Mesendoderm (in vitro differentiated cells): ENCODE measurements around the gene SEC24C.
"Not testable (repeated sequence)": the region's sequence is repeated elsewhere in the genome, so short reads cannot be mapped to it uniquely, and the experiment has no call there.

Experiments
- DNase-seq: peaks from one replicate; pipeline ENCODE4 v3.0.0; 2013
- H2AK5ac ChIP-seq: 2 replicates; pipeline ENCODE4 v1.6.1; 2013; ENCODE audit warnings: low read length, inconsistent platforms
- H2BK120ac ChIP-seq: 2 replicates; pipeline ENCODE4 v1.6.1; 2013; ENCODE audit warnings: low read depth, mild to moderate bottlenecking, low read length, moderate library complexity, mixed read lengths
- H2BK15ac ChIP-seq: replicated peaks from 2 replicates; pipeline ENCODE4 v1.6.1; 2013; ENCODE audit warnings: low read depth, mild to moderate bottlenecking, moderate library complexity
- H2BK5ac ChIP-seq: 2 replicates; pipeline ENCODE4 v1.6.1; 2013; ENCODE audit warnings: low read length, inconsistent platforms
- H3K18ac ChIP-seq: 2 replicates; pipeline ENCODE4 v1.6.1; 2013; ENCODE audit warnings: mild to moderate bottlenecking, low read length, mixed read lengths
- H3K23ac ChIP-seq: one replicate; pipeline ENCODE4 v1.6.1; 2013; ENCODE audit warnings: low read length
- H3K27ac ChIP-seq: 2 replicates; pipeline ENCODE4 v1.5.1; 2013; ENCODE audit warnings: low read depth, mild to moderate bottlenecking, inconsistent platforms, low read length, moderate library complexity
- H3K27me3 ChIP-seq: 2 replicates; pipeline ENCODE4 v1.6.1; 2013; ENCODE audit warnings: low read length, control low read depth, mild to moderate bottlenecking, inconsistent platforms; ENCODE audit not compliant: insufficient read depth, poor library complexity
- H3K36me3 ChIP-seq: 2 replicates; pipeline ENCODE4 v1.6.1; 2013; ENCODE audit warnings: low read length, inconsistent platforms; ENCODE audit not compliant: control insufficient read depth, insufficient read depth
- H3K4ac ChIP-seq: one replicate; pipeline ENCODE4 v1.6.1; 2013; ENCODE audit warnings: low read depth, mild to moderate bottlenecking, low read length, moderate library complexity
- H3K4me1 ChIP-seq: 2 replicates; pipeline ENCODE4 v1.6.1; 2013; ENCODE audit warnings: low read depth, low read length, inconsistent platforms; ENCODE audit not compliant: control insufficient read depth
- H3K4me2 ChIP-seq: 2 replicates; pipeline ENCODE4 v1.6.1; 2013; ENCODE audit warnings: low read length
- H3K4me3 ChIP-seq: 2 replicates; pipeline ENCODE4 v1.5.1; 2013; ENCODE audit warnings: mild to moderate bottlenecking, low read length
- H3K56ac ChIP-seq: one replicate; pipeline ENCODE4 v1.6.1; 2013; ENCODE audit warnings: low read length
- H3K79me1 ChIP-seq: 2 replicates; pipeline ENCODE4 v1.6.1; 2013; ENCODE audit warnings: low read length, inconsistent platforms
- H3K79me2 ChIP-seq: 2 replicates; pipeline ENCODE4 v1.6.1; 2013; ENCODE audit warnings: mild to moderate bottlenecking, low read length; ENCODE audit not compliant: control insufficient read depth, insufficient read depth
- H3K9ac ChIP-seq: 2 replicates; pipeline ENCODE4 v1.6.1; 2013; ENCODE audit warnings: low read length, inconsistent platforms
- H4K5ac ChIP-seq: one replicate; pipeline ENCODE4 v1.6.1; 2013; ENCODE audit warnings: low read length
- H4K8ac ChIP-seq: one replicate; pipeline ENCODE4 v1.6.1; 2013; ENCODE audit warnings: low read depth, mild to moderate bottlenecking, control low read depth, low read length, moderate library complexity
- WGBS: extraction: QIAGEN DNeasy Blood & Tissue Kit; methylation state at CpG from one replicate; pipeline ENCODE4 v1.1.7; 2013; ENCODE audit warnings: low lambda C conversion rate, missing lambda C conversion rate; ENCODE audit not compliant: insufficient coverage; ENCODE audit errors: extremely low coverage; 5-methylcytosine and 5-hydroxymethylcytosine counted together

SEC24C gene

GRCh38 chr10:73714483-73714882, 29.7 kb upstream of the SEC24C start:
- H3K36me3 ChIP-seq, H3K79me2 ChIP-seq, H3K27ac ChIP-seq, H3K4ac ChIP-seq, H2BK120ac ChIP-seq, H3K23ac ChIP-seq, H3K18ac ChIP-seq, H3K27me3 ChIP-seq, H2AK5ac ChIP-seq, H3K56ac ChIP-seq, DNase-seq, H2BK5ac ChIP-seq, H3K4me3 ChIP-seq, H3K9ac ChIP-seq, H4K5ac ChIP-seq, H4K8ac ChIP-seq, H3K4me2 ChIP-seq, H3K4me1 ChIP-seq, H2BK15ac ChIP-seq, H3K79me1 ChIP-seq: not testable (repeated sequence)
- no CpG with 5 or more reads among the region's 3 CpGs for WGBS

GRCh38 chr10:73715179-73716156, 28.7 kb upstream of the SEC24C start:
- not testable (repeated sequence) for DNase-seq, H2BK15ac ChIP-seq, H3K27me3 ChIP-seq, H3K9ac ChIP-seq, H3K18ac ChIP-seq, H2BK5ac ChIP-seq, H2AK5ac ChIP-seq, H3K36me3 ChIP-seq, H4K8ac ChIP-seq, H3K27ac ChIP-seq, H3K4me3 ChIP-seq, H3K4me2 ChIP-seq, H3K56ac ChIP-seq, H3K4ac ChIP-seq, H4K5ac ChIP-seq, H3K79me2 ChIP-seq, H3K23ac ChIP-seq, H3K79me1 ChIP-seq, H2BK120ac ChIP-seq, H3K4me1 ChIP-seq
- WGBS = no CpG with 5 or more reads among the region's 17 CpGs

DNA sequence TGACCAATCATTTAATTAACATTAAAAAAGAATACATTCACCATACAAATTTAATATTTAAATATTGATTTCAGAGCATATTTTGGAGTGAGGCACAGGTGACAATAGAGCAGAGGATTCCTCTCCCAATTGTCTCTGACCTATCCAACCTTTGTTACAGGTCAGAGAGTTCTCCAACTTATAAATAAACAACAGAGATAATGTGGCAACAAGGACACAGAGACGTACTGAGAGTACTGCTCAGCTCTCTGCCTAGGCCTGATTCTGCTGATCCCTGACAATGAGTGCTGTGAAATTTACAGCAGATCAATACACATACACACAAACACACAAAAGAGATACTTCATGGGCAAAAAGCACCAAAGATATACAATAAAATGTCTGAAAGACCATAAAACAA, 27.9 kb upstream of the SEC24C start:
- H3K79me1 ChIP-seq = no peaks in the 10 kb centered on the region
- no peak overlapping the region for H2BK15ac ChIP-seq
- no peak overlapping the region for H3K27ac ChIP-seq
- H3K56ac ChIP-seq = no peak overlapping the region
- H2BK5ac ChIP-seq = no peak overlapping the region
- H3K4me1 ChIP-seq = no peaks in the 10 kb centered on the region
- no peak overlapping the region for H3K18ac ChIP-seq
- H4K5ac ChIP-seq = no peak overlapping the region
- H3K27me3 ChIP-seq = no peaks in the 10 kb centered on the region
- H2BK120ac ChIP-seq = no peak overlapping the region
- WGBS = no CpG with 5 or more reads among the region's 1 CpG
- no peak overlapping the region for H3K9ac ChIP-seq
- H3K4me3 ChIP-seq = no peak overlapping the region
- peaks cover 7% of the 10 kb centered on the region for H3K36me3 ChIP-seq
- no peaks in the 10 kb centered on the region for H3K79me2 ChIP-seq
- no peak overlapping the region for H3K23ac ChIP-seq
- H2AK5ac ChIP-seq = no peak overlapping the region
- no peak overlapping the region for H3K4me2 ChIP-seq
- no peak for DNase-seq
- H4K8ac ChIP-seq = no peak overlapping the region
- H3K4ac ChIP-seq = no peak overlapping the region

DNA sequence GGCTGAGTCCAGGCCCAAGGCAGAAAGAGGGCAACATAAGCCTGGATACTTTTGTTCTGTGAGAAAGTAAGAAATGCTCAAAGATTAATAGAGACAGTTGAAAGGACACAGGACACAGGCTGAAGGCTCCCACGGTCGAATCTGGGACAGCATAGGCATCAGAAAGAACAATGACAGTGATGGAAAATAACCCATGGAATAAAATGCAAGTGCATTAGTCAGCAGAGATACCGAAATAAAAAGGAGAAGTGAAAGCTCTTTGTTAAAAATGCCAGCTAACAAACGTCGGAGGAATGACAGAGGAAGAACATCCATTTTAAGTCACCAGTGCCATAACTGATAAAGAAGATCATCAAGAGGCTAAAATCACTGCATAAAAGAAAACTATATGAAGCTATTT, 26.6 kb upstream of the SEC24C start:
- Histone ChIP-seq H3K27me3 (no peaks in the 10 kb centered on the region), H3K4me3 (no peak overlapping the region), H3K4me1 (no peaks in the 10 kb centered on the region), H3K18ac (no peak overlapping the region), H2BK120ac (no peak overlapping the region), H3K27ac (no peak overlapping the region), H4K5ac (no peak overlapping the region), H3K56ac (no peak overlapping the region), H3K23ac (no peak overlapping the region), H4K8ac (no peak overlapping the region), H2BK5ac (no peak overlapping the region), H3K36me3 (peaks cover 7% of the 10 kb centered on the region), H3K9ac (no peak overlapping the region), H3K4ac (no peak overlapping the region), H3K79me1 (no peaks in the 10 kb centered on the region), H3K79me2 (no peaks in the 10 kb centered on the region), H2AK5ac (no peak overlapping the region), H2BK15ac (no peak overlapping the region), H3K4me2 (no peak overlapping the region)
- WGBS = no CpG with 5 or more reads among the region's 5 CpGs
- no peak for DNase-seq

DNA sequence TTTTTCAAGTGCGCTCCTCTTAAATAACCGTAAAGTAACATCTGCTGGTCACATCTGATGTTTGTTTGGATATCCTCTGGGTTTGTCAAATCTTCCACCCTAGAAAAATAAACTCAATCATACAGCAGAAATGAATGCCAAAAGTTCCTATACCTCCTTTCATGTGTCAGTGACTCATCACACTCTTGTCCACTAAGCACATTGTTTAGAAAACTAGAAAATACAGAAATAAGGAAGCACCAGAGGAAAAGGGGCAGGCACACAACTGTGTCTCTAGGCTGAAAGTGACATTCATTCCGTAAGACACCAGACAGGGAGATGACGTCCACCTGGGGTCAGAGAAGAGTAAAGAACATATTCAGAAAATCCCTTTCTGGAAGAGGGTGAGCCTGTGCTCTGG, 23.6 kb upstream of the SEC24C start:
- H4K5ac ChIP-seq, H2BK120ac ChIP-seq, H3K79me1 ChIP-seq, H3K4me3 ChIP-seq, H3K27ac ChIP-seq, H3K18ac ChIP-seq, H2AK5ac ChIP-seq, H2BK15ac ChIP-seq, H3K4me1 ChIP-seq, H3K4ac ChIP-seq, H3K4me2 ChIP-seq, H2BK5ac ChIP-seq, H3K23ac ChIP-seq, DNase-seq, H3K56ac ChIP-seq, H4K8ac ChIP-seq, H3K9ac ChIP-seq, H3K36me3 ChIP-seq, H3K27me3 ChIP-seq, H3K79me2 ChIP-seq: not testable (repeated sequence)
- no CpG with 5 or more reads among the region's 4 CpGs for WGBS

DNA sequence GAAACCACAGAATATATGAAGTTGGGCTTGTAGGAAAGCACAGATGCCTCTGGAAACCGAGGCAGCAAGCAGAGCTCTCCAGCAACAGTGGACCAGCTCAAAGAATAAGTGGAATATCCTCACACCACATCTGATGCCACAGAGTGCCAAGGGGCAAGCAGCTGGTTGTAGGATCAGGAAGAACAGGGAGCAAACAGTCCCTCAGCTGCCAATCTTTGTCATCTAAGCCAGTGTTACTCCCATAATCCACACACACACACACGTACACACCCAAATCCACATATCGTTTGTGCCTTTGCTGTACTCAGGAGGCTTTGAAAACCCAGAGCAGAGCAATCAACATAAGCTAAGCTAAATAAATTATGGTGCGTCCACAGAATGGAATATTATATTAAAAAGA, 20.7 kb upstream of the SEC24C start:
- no peak overlapping the region for H3K56ac ChIP-seq
- no peak overlapping the region for H3K4me2 ChIP-seq
- no peak overlapping the region for H2AK5ac ChIP-seq
- no peak overlapping the region for H3K9ac ChIP-seq
- H4K5ac ChIP-seq = no peak overlapping the region
- peaks cover 3% of the 10 kb centered on the region for H3K36me3 ChIP-seq
- DNase-seq = no peak
- H2BK5ac ChIP-seq = no peak overlapping the region
- no peak overlapping the region for H3K4ac ChIP-seq
- no peaks in the 10 kb centered on the region for H3K79me1 ChIP-seq
- H3K79me2 ChIP-seq = no peaks in the 10 kb centered on the region
- H3K18ac ChIP-seq = no peak overlapping the region
- no peak overlapping the region for H2BK120ac ChIP-seq
- no peak overlapping the region for H3K4me3 ChIP-seq
- no peak overlapping the region for H3K23ac ChIP-seq
- WGBS = no CpG with 5 or more reads among the region's 4 CpGs
- H2BK15ac ChIP-seq = no peak overlapping the region
- H3K27ac ChIP-seq = no peak overlapping the region
- no peaks in the 10 kb centered on the region for H3K4me1 ChIP-seq
- no peaks in the 10 kb centered on the region for H3K27me3 ChIP-seq
- H4K8ac ChIP-seq = no peak overlapping the region
